A673 (cell line): ENCODE results near the gene LARGE1. TPM values are rescaled to one million over a fixed set of nuclear protein-coding genes. Genes with fewer than 3 reads are reported as not detected.

Experiments
- BruUV-seq: library from RNA; stranded (reverse); fragments of 400-500 nt; replicated peaks from 2 replicates; lab custom pipeline; 2021; lab: Mats Ljungman, UMichigan
- CTCF ChIA-PET: fragments of 300-600 bp; sonication (Branson Sonifier 250); formaldehyde crosslinking; loops from one replicate; lab custom pipeline; 2022; ENCODE audit warnings: antibody characterized with exemption; lab: Charles Lee
- POLR2A ChIA-PET: fragments of 300-600 bp; sonication (Branson Sonifier 250); formaldehyde crosslinking; loops from one replicate; lab custom pipeline; 2022; ENCODE audit warnings: antibody characterized with exemption; ENCODE audit not compliant: low non-redundant PET; lab: Charles Lee
- DNase-seq: peaks from one replicate; pipeline ENCODE4 v3.0.0-alpha.2; 2015; ENCODE audit warnings: low spot score
- H3K27ac ChIP-seq: fragments of 200-600 bp; sonication (generic); 2 replicates; pipeline ENCODE4 v1.5.1; 2016; ENCODE audit warnings: mixed run types, low read depth, mild to moderate bottlenecking, mixed read lengths, antibody characterized with exemption, low read length; ENCODE audit not compliant: poor library complexity, severe bottlenecking
- H3K27me3 ChIP-seq: fragments of 200-600 bp; sonication (generic); replicated peaks from 2 replicates; pipeline ENCODE4 v1.6.1; 2017; ENCODE audit warnings: mixed run types, low read depth, mild to moderate bottlenecking, mixed read lengths, antibody characterized with exemption, low read length; ENCODE audit not compliant: insufficient read depth, poor library complexity
- H3K36me3 ChIP-seq: fragments of 200-600 bp; sonication (generic); 2 replicates; pipeline ENCODE4 v1.6.1; 2016; ENCODE audit warnings: mixed run types, mild to moderate bottlenecking, mixed read lengths, antibody characterized with exemption, low read length; ENCODE audit not compliant: insufficient read depth, poor library complexity, severe bottlenecking
- H3K4me1 ChIP-seq: fragments of 200-600 bp; sonication (generic); 2 replicates; pipeline ENCODE4 v1.6.1; 2017; ENCODE audit warnings: mixed run types, mild to moderate bottlenecking, mixed read lengths, antibody characterized with exemption, low read length; ENCODE audit not compliant: insufficient read depth, poor library complexity, severe bottlenecking
- H3K4me3 ChIP-seq: fragments of 200-600 bp; sonication (generic); 2 replicates; pipeline ENCODE4 v1.5.1; 2016; ENCODE audit warnings: low read depth, mixed run types, mild to moderate bottlenecking, mixed read lengths, low read length; ENCODE audit not compliant: poor library complexity, severe bottlenecking
- H3K9me3 ChIP-seq: fragments of 200-600 bp; sonication (generic); 2 replicates; pipeline ENCODE4 v1.6.1; 2016; ENCODE audit warnings: mixed run types, low read depth, mild to moderate bottlenecking, mixed read lengths, antibody characterized with exemption, low read length; ENCODE audit not compliant: poor library complexity, severe bottlenecking
- EZH2 ChIP-seq: fragments of 200-600 bp; sonication (generic); IDR thresholded peaks from 2 replicates; pipeline ENCODE4 v1.6.1; 2017; ENCODE audit warnings: borderline replicate concordance, low read depth, mild to moderate bottlenecking, mixed read lengths, antibody characterized with exemption, low read length; ENCODE audit not compliant: poor library complexity, severe bottlenecking
- intact Hi-C: fragments of 100-400 bp; cut with micrococcal nuclease; formaldehyde crosslinking; loops from one replicate; pipeline ENCODE4 v1.10.0; 2022; ENCODE audit not compliant: unreplicated experiment
- total RNA-seq: library from RNA; stranded (reverse); gene quantifications from 2 replicates; pipeline ENCODE4 v1.2.3, GENCODE V29; 2021
- TF ChIP-seq, protein P1 (sequence below): fragments of 300-800, 200-600 bp; sonication (generic); conservative IDR thresholded peaks from 2 replicates; pipeline ENCODE4 v1.5.1; 2017; ENCODE audit warnings: low read depth, mild to moderate bottlenecking, antibody characterized with exemption, low read length, moderate library complexity, mixed read lengths

The LARGE1 gene
- total RNA-seq, 1 experiment from 2014 or later = not detected

DNA sequence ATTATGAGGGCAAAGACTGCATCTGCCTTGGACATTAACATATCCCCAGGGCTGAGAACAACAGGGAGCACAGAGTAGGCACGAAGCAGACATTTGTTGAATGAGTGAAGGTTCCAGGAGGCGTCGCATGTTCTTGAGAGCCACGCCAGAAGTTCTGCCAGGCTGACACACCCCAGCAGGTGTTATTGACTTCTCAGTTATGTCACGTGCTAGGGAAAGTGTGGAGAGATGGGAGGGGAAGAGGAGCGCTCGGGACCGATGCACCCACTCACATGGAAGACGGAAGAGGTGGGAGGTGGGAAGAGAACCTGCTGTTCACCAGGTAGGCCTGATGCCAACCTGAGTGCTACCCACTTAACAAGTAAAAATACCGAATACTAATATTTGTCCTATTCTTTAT is 232.8 kb downstream of the LARGE1 start:
- BruUV-seq = no TSS peak
- no peak overlapping the region for H3K4me3 ChIP-seq
- no peaks in the 10 kb centered on the region for H3K36me3 ChIP-seq
- H3K27me3 ChIP-seq = no peaks in the 10 kb centered on the region
- CTCF ChIA-PET = no interaction called here
- no peak for DNase-seq
- H3K9me3 ChIP-seq = peaks cover 25% of the 10 kb centered on the region
- intact Hi-C loops = no loop called here
- no peak for TF ChIP-seq EZH2
- TF ChIP-seq, protein P1, sequence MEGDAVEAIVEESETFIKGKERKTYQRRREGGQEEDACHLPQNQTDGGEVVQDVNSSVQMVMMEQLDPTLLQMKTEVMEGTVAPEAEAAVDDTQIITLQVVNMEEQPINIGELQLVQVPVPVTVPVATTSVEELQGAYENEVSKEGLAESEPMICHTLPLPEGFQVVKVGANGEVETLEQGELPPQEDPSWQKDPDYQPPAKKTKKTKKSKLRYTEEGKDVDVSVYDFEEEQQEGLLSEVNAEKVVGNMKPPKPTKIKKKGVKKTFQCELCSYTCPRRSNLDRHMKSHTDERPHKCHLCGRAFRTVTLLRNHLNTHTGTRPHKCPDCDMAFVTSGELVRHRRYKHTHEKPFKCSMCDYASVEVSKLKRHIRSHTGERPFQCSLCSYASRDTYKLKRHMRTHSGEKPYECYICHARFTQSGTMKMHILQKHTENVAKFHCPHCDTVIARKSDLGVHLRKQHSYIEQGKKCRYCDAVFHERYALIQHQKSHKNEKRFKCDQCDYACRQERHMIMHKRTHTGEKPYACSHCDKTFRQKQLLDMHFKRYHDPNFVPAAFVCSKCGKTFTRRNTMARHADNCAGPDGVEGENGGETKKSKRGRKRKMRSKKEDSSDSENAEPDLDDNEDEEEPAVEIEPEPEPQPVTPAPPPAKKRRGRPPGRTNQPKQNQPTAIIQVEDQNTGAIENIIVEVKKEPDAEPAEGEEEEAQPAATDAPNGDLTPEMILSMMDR = no peak
- no peaks in the 10 kb centered on the region for H3K4me1 ChIP-seq
- POLR2A ChIA-PET = no interaction called here
- H3K27ac ChIP-seq = no peak overlapping the region

DNA sequence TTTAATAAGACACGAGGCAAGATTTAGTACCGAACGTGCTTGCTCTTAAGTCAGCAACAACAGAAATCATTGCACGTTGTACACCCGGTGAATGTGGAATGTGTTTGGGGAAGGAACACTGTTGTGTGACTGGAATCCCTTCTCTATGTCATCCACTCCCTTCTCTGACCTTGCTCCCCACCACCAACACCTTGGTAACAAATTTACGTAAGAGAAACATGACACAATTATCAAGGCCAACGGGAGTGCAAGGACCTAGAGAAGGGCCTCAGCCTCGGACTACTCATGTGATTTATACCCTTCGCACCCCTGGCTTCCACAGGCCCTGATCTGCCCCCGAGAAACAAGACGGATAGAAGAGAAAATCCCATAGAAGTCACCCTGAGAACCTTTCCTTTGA is 236.2 kb downstream of the LARGE1 start:
- no peak overlapping the region for H3K27ac ChIP-seq
- no peak overlapping the region for H3K4me3 ChIP-seq
- ChIA-PET CTCF (no interaction called here), POLR2A (no interaction called here)
- BruUV-seq = no TSS peak
- intact Hi-C loops = no loop called here
- no peaks in the 10 kb centered on the region for H3K36me3 ChIP-seq
- H3K4me1 ChIP-seq = no peaks in the 10 kb centered on the region
- DNase-seq = no peak
- H3K27me3 ChIP-seq = no peaks in the 10 kb centered on the region
- TF ChIP-seq, protein P1 = no peak
- no peak for TF ChIP-seq EZH2
- H3K9me3 ChIP-seq = peaks cover 20% of the 10 kb centered on the region

DNA sequence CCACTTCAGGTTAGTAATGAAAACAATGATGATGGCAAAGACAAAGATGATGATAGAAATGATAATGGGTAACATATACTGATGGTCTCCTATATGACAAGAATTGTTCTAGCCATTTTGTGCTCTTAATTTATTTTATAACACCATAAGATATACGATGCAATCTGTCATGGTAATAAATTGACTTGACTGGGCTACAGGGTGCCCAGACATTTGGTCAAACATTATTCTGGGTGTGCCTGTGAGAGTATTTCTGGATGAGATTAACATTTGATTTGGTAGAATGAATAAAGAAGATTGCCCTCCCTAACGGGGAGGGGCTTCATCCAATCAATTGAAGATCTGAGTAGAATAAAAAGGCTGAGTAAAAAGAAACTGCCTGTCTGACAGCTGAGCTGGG is 237.3 kb downstream of the LARGE1 start:
- H3K27me3 ChIP-seq = no peaks in the 10 kb centered on the region
- CTCF ChIA-PET = no interaction called here
- H3K27ac ChIP-seq = no peak overlapping the region
- POLR2A ChIA-PET = no interaction called here
- intact Hi-C loops = no loop called here
- H3K36me3 ChIP-seq = no peaks in the 10 kb centered on the region
- H3K4me1 ChIP-seq = no peaks in the 10 kb centered on the region
- DNase-seq = no peak
- peaks cover 13% of the 10 kb centered on the region for H3K9me3 ChIP-seq
- TF ChIP-seq, protein P1 = no peak
- no peak for TF ChIP-seq EZH2
- BruUV-seq = no TSS peak
- H3K4me3 ChIP-seq = no peak overlapping the region
